ENCODE data around the gene GPR62. TPM values are rescaled to one million over a fixed set of nuclear protein-coding genes. Genes with fewer than 3 reads are reported as not detected.

The GPR62 gene
- total RNA-seq, 4 donors from 2014 or later: 0.94 TPM; not detected in 3

DNA sequence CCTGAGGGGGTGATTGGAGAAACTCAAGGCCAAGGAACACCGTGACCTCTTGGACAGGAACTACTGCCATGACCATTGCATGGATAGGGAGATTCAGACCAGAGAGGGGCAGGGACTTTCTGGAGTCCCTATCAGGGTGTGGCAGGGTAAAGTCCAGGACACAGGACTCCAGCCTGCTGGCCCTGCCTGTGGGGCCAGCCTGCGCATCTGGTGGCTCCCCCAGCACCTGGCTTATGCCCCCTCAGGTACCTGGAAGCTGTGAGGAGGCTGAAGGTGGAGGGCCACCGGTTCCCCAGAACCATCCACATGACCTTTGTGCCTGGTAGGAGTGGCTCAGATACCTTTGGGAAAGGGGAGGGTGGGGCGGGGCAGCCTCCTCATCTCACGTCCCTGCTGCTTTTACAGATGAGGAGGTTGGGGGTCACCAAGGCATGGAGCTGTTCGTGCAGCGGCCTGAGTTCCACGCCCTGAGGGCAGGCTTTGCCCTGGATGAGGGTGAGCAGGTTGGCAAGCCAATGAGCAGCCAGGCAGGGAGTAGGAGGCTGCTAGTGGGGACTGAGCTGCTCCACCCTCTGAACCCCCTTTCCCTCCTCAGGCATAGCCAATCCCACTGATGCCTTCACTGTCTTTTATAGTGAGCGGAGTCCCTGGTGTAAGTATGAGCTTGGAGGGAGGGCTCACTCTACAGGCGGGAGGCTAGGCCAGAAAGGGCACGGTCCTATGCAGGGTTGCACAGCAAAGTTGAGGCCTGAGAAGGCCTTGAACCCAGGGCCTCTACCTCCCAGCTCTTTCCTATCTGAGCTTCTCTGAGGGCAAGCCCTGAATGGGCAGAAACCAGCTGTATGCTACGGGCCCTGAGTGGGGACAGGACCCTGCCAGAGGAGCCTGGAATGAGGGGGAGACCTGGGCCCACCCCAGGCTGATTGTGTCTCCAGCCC lies 31.1 kb downstream of the GPR62 start:
- TF ChIP-seq, protein P1, sequence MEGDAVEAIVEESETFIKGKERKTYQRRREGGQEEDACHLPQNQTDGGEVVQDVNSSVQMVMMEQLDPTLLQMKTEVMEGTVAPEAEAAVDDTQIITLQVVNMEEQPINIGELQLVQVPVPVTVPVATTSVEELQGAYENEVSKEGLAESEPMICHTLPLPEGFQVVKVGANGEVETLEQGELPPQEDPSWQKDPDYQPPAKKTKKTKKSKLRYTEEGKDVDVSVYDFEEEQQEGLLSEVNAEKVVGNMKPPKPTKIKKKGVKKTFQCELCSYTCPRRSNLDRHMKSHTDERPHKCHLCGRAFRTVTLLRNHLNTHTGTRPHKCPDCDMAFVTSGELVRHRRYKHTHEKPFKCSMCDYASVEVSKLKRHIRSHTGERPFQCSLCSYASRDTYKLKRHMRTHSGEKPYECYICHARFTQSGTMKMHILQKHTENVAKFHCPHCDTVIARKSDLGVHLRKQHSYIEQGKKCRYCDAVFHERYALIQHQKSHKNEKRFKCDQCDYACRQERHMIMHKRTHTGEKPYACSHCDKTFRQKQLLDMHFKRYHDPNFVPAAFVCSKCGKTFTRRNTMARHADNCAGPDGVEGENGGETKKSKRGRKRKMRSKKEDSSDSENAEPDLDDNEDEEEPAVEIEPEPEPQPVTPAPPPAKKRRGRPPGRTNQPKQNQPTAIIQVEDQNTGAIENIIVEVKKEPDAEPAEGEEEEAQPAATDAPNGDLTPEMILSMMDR (IDR thresholded peaks at IDR 0.05; ENCODE audit: low read depth): no peak

DNA sequence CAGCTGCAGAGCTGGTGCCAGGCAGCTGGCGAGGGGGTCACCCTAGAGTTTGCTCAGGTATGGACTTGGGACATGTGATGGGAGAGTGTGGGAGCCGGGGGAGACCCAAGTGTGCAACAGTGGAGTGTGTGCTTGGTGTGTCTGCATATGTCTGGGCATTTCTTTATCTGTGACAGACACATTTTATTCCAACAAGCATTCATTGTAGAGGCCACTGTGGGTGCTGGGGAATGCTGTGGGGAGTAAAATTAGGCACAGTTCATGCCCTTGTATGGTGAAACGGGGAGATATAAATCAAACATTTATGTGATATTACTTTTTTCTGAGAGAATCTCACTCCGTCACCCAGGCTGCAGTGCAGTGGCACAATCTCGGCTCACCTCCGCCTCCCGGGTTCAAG lies 32.4 kb downstream of the GPR62 start:
- TF ChIP-seq, protein P1 (IDR thresholded peaks at IDR 0.05; ENCODE audit: low read depth): no peak

DNA sequence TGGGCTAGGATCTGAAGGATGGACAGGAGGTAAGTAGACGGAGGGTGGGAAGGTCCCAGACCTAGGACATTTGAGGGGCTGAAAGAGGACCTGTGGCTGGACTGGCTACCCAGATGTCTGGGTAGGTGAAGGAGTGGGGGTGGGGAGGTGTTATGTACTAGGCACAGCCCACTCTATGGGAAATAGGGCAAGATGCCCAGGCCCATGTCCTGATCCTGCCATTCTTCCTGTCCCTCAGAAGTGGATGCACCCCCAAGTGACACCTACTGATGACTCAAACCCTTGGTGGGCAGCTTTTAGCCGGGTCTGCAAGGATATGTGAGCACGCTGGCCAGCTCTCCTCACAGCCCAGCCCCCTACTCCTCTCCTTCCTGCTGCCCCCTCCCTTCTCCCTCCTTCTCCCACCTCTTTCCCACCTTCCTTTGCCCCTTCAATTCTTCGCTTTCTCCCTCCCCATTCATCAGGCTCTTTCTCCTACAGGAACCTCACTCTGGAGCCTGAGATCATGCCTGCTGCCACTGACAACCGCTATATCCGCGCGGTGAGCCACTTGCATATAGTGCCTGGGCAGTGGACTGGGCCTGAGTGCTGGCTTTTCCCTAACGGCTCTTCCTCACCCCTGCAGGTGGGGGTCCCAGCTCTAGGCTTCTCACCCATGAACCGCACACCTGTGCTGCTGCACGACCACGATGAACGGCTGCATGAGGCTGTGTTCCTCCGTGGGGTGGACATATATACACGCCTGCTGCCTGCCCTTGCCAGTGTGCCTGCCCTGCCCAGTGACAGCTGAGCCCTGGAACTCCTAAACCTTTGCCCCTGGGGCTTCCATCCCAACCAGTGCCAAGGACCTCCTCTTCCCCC lies 33.3 kb downstream of the GPR62 start:
- TF ChIP-seq, protein P1 (IDR thresholded peaks at IDR 0.05; ENCODE audit: low read depth): no peak

DNA sequence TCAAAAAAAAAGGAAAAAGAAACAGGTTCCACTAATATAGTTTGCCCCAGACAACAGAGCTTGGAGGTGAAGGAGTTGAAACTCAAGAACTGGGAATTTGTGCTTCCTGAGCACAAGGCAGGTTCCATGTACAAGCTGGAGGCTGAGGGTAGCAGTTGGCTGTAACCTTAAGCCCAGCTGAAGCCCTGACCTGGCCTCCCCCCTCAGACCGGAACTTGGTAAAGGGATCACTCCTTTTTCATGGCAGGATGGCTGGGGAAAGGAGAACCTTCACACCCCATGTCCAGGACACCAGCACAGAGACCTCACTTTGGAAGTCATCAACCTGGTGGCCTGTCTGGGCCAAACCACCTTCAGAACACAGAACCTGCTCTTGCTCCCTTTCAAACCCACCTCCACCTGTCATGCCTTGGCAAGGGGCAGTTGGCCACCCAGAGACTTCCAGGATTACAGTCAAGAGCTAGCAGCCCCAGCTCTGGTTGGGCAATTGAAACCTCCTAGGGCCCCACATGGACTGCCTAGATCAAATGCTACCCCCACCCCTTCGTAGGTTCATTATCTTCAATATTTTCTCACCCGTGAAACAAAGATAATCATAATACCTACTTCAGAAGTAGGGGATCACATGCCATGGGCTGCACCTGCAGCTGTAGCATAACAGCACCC lies 37.0 kb downstream of the GPR62 start:
- TF ChIP-seq, protein P1 (IDR thresholded peaks at IDR 0.05; ENCODE audit: low read depth): no peak

DNA sequence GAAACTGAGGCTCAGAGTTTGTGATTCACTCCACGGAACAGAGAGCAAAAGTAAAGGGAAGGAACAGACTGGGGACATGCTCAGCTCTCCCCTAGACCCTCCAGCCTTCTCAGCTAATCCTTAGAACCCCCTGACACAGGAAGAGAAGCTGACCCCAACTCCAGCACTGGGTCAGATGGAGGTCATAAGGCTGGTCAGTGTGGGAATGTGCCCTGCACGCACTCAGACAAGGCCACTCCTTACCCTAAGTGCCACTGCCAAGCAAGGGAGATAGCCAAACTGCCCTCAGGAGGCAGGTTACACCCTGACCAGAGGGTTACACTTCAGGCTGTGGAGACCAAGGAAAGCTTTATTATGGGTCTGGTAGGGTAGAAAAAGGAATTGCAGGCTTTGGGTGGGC lies 39.3 kb downstream of the GPR62 start:
- TF ChIP-seq, protein P1 (IDR thresholded peaks at IDR 0.05; ENCODE audit: low read depth): no peak

DNA sequence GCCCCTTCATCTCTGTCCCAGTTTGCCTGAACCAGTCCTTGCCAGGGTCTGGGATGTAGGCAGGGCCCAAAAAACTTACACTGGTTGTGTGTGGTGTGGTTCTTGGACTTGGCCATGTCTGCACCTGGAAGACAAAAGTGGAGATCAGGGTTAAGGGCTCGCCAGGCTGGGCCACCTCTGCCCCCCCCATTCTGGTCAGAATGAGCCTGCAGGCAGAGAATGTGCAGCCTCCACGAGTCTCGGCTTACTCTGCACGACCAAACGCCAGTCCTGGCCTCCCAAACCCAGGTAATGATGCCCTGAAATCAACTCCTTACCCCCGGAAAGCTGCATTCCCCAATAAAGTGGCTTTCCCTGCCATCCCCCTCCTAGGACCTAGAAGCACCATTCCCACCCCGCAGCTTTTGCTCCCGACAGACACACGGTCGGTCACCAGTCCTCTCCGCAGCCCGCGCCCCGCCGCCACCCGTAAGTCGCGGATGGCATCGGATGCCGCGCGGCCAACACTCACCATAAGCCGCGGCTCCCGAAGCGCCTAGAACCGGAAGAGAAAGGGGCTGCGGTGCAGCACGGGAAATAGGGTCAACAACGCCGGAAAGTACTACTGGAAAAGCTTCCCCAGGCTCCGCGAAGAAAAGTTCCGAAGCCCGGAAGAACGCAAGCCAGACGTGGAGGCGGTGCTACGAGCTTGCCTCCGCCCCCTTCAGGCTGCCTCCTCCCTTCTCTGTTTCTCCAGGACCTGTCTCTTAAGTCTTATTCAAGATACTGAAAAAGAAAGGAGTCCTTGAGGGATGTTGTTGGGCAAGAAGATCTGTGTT lies 40.4 kb downstream of the GPR62 start, which contains the start of gene RPL29:
RPL29 (minus strand) TSS at position 550 of the 818 bp plus-strand sequence; CDS start at position 116, 434 bp downstream.
- TF ChIP-seq, protein P1 (IDR thresholded peaks at IDR 0.05; ENCODE audit: low read depth): no peak

Measured in subcutaneous adipose tissue (tissue), 4 donors.